GM20000 (cell line): Measurements from ENCODE around the gene MRTFB.

ENCODE experiments used
- DNase-seq: peaks from one replicate; pipeline ENCODE4 v3.0.0; 2012; ENCODE audit warnings: low spot score
- CTCF ChIP-seq: IDR thresholded peaks from 2 replicates; pipeline ENCODE4 v1.5.1; 2012; ENCODE audit warnings: mild to moderate bottlenecking, control low read depth; ENCODE audit errors: extremely low read depth, missing control alignments

The MRTFB gene

GRCh38 chr16:14155572-14156190 is 84.6 kb downstream of the MRTFB start:
- no peak for TF ChIP-seq CTCF
- no peak for DNase-seq

GRCh38 chr16:14164916-14165662 is 94.0 kb downstream of the MRTFB start:
- TF ChIP-seq CTCF: no peak
- no peak for DNase-seq

GRCh38 chr16:14168146-14168545 is 97.0 kb downstream of the MRTFB start:
- TF ChIP-seq CTCF: no peak
- no peak for DNase-seq

- TF ChIP-seq CTCF: no peak
- DNase-seq: no peak
Observed at GRCh38 chr16:14172200-14172809, 101.2 kb downstream of the MRTFB start.

GRCh38 chr16:14175086-14175485 is 104.0 kb downstream of the MRTFB start:
- no peak for TF ChIP-seq CTCF
- DNase-seq: no peak

- DNase-seq: no peak
- TF ChIP-seq CTCF: no peak
Observed at GRCh38 chr16:14177704-14178103, 106.6 kb downstream of the MRTFB start.

GRCh38 chr16:14179116-14179515 is 108.0 kb downstream of the MRTFB start:
- TF ChIP-seq CTCF: no peak
- DNase-seq: no peak
